HG02571 (cell line): ENCODE measurements around the gene GLI3.

Source experiments
- ATAC-seq: cut with Tn5 transposase; IDR thresholded peaks from one replicate; pipeline ENCODE4 v1.9.1; 2021; ENCODE audit warnings: mild to moderate bottlenecking, moderate library complexity; ENCODE audit not compliant: unreplicated experiment

The GLI3 gene

DNA sequence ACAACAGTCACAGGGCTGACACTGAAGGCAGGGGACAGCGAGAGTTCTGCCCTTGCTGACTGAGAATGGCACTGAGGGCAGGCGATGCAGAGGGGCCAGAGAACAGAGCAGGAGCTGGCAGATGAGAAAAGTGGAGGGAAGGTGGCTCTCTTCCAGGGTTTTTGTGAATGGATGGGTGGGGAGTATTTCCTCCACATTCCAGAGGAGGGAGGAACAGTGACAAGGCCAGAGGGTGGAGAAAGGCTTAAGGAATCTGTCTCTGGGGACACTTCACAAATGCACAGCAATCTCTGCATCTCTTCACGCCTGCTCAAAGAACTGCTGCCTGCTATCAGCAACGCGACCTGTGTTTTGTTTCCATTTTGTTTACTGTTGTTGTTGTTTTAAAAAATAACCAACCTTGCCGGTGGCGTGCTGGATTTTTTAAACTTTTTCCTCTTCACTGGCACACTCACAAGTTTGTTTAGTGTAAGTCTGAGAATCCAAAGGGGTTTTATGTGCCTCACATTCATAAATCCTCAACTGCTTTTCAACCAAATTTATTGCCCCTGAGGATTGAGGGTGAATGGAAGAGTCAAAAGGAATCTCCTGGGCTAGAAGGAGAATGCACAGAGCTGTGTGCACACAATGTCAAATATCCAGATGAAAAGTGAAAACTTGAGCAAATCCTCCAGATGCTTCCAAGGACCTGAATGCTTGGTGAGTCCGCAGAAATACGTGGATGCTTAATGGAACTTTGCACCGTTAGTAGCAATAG, 129.3 kb downstream of the GLI3 start:
- ATAC-seq = no peak

GRCh38 chr7:42106562-42106961, 130.4 kb downstream of the GLI3 start:
- ATAC-seq = no peak

GRCh38 chr7:42105554-42106358, 131.3 kb downstream of the GLI3 start:
- ATAC-seq = no peak

- no peak for ATAC-seq
Measured at GRCh38 chr7:42104694-42105093, 132.3 kb downstream of the GLI3 start.

- no peak for ATAC-seq
Measured at GRCh38 chr7:42104231-42104630, 132.8 kb downstream of the GLI3 start.

GRCh38 chr7:42103456-42103855, 133.6 kb downstream of the GLI3 start:
- no peak for ATAC-seq

DNA sequence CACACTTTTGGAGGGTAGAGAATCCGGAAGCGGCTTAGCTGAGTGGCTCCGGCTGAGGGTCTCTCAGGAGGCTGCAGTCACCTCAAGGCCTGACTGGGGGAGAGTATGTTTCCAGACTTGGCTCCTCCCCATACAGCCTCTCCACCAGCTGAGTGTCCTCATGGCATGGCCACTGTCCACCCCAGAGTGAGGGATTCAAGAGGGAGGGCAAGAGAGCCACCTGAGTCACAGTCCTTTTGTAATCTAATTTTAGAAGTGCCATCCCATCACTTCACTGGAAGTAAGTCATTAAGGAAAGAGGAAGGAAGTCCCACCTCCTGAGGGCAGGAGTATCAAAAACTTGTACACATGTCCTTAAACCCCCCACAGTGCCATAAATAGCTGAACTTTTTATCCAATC, 134.0 kb downstream of the GLI3 start:
- no peak for ATAC-seq

DNA sequence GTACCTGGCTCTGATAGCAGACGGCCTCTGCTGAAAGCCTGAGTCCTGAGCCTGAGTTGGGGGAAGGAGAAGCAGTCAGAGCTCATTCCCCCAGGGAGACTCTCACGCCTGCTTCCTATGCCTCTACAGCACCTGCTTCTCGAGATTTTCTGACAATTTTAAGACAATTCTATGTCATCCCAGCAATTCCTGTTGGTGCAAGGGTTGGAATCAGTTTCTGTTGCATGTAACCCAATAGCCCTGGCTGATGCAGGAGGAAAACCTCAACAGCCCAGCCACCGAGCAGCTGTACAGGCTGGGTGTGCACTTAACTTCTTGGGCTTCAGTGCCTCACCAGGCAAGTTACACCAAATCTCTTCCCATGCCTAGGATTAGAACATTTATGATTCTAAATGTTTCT, 134.7 kb downstream of the GLI3 start:
- no peak for ATAC-seq

- no peak for ATAC-seq
Measured at GRCh38 chr7:42100156-42100508, 136.9 kb downstream of the GLI3 start.

DNA sequence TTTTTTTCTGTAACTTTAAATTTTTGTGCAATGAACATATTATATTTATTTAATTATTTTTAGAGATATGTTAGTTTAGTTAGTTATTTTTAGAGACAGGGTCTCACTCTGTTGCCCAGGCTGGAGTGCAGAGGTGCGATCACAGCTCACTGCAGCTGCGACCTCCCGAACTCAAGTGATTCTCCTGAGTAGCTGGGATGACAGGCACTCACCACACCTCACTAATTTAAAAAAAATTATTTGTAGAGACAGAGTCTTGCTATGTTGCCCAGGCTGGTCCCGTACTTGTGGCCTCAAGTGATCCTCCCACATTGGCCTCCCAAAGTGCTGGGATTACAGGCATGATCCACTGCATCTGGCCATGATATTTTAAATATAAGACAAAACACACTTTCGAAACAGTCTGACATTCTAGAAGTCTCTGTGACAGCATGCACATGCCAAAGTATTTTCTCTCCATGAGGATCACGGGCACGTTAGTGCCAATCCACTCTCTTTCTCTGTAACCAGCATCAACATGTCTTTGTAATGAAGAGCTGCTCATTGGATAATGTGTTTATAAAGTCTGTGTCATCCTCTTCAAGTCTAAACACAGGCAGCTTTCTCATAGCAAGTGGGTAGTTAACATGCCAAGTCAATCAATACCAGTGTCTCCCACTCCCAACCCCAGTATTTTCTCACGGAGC, 137.4 kb downstream of the GLI3 start:
- ATAC-seq = no peak

GRCh38 chr7:42099066-42099465, 137.9 kb downstream of the GLI3 start:
- ATAC-seq = no peak

DNA sequence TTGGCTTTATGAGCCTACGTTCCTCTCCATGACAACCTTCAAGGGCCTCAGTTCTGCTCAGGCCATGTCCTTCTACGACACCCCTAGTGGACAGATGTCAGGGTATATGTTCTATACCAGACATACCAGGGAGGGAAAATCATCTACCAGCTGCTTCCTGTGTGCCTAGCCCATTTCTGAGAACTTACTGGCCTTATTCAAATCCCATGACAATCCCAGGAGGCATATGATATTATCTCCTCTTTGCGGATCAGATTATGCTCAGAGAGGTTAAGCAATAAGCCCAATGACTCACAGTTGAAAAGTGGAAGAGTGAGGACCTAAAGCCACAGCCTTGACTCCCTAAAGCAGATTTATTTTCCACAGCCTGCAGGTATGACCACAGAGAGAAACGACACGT, 139.3 kb downstream of the GLI3 start:
- ATAC-seq = no peak

DNA sequence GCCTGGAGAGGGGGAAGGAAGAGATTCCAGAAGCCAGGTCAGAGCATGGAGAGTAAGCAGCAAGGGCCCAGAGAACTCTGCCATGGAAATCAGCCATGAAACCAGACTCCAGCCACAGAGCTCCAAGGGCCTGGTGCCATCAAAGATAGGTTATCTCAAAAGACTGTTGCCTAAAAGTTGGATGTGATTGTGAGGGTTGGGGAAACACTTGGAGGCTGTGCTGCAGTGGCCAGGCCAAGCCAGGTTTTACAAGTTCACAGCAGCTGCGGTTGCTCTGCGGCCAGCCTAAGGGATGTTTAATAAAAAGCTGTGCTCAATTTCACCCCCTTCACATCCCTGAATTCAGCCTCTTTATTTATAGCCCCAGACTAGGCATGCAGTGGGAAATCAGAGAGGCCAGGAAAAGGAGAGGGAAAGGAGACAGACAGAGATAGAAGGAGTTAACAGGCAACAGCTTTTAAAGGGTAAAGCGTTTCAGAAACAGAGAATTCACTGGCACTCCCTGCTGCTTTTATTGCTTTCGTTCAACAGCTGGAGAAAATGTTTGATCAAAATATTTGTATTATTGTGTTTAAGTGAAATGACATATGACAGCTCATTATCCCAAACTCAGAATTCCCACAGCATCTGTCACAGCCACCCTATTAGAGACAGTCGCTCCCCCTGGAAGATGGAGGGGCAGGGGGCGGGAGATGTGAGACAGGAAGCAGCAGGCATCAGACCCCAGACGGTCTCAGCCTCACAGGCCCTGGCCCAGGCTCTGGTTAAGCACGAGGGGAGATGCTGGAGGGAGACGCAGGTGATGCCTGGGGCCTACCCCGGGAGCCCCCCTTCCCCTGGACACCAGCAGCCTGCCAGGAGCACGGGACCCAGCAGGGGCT, 140.1 kb downstream of the GLI3 start:
- ATAC-seq = no peak

DNA sequence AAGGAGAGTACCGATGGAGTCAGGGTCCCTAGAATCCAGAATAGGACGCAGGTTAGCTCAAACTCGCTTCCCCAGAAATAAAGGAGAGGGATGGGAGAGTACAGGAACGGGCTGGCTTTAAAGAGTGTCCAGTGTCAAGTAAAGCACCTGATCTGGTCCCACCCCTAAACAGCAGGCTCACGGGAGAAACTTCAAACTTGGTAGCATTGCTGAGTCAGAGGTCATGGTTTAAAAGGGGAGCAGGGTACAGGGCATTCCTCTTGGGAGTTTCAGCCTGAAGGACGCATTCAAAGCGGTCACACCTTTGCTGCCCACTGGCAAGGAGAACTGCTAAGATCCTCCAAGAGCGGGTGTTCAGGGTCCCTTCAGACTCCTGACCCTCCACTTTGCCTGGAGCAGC, 140.7 kb downstream of the GLI3 start:
- no peak for ATAC-seq

- no peak for ATAC-seq
Measured at GRCh38 chr7:42095791-42096190, 141.2 kb downstream of the GLI3 start.

- no peak for ATAC-seq
Measured at GRCh38 chr7:42093349-42093905, 143.6 kb downstream of the GLI3 start.

GRCh38 chr7:42091461-42092291, 145.3 kb downstream of the GLI3 start:
- no peak for ATAC-seq

DNA sequence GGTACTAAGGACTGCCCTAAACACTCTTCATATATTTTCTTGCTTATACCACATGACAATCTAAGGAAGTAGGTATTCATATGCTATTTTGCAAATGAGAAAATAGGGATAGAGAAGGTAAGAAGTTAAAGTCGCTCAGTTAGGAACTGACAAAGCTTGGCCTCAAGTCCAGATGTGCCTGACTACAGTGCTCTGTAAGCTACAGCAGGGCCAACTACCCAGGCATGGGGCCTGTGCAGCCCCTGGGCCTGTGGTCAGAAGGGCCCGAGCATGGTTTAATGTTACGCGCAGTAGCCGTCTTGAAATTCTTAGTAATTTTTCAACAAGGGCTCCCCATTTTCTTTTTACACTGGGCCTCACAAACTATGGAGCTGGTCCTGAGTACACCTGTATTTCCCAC, 146.2 kb downstream of the GLI3 start:
- no peak for ATAC-seq

GRCh38 chr7:42090056-42090455, 147.0 kb downstream of the GLI3 start:
- no peak for ATAC-seq

GRCh38 chr7:42087616-42088015, 149.4 kb downstream of the GLI3 start:
- no peak for ATAC-seq
